Measurements from ENCODE around the gene PER1.

The PER1 gene

GRCh38 chr17:8138672-8139371 is 13.4 kb downstream of the PER1 start:
- TF ChIP-seq CTCF (IDR thresholded peaks at IDR 0.05; ENCODE audit: low read depth, low read length): peak; percentile 73
- H3K4me3 ChIP-seq (ENCODE audit: low read depth, low read length): peak overlapping the region; percentile 65
- H3K9me3 ChIP-seq: no peaks in the 10 kb centered on the region
- H3K4me1 ChIP-seq: no peaks in the 10 kb centered on the region
- DNase-seq: peak; percentile 86
- no peaks in the 10 kb centered on the region for H3K27me3 ChIP-seq
- no peaks in the 10 kb centered on the region; the same call in none of the 2 replicates for H3K36me3 ChIP-seq

GRCh38 chr17:8138374-8138671 is 13.9 kb downstream of the PER1 start:
- H3K4me3 ChIP-seq (ENCODE audit: low read depth, low read length): peak overlapping the region; percentile 65
- no peaks in the 10 kb centered on the region for H3K4me1 ChIP-seq
- no peaks in the 10 kb centered on the region for H3K9me3 ChIP-seq
- H3K36me3 ChIP-seq: no peaks in the 10 kb centered on the region; the same call in none of the 2 replicates
- no peak for DNase-seq
- no peak for TF ChIP-seq CTCF (IDR thresholded peaks at IDR 0.05; ENCODE audit: low read depth, low read length)
- H3K27me3 ChIP-seq: no peaks in the 10 kb centered on the region

GRCh38 chr17:8137645-8138373 is 14.4 kb downstream of the PER1 start:
- no peak for TF ChIP-seq CTCF (IDR thresholded peaks at IDR 0.05; ENCODE audit: low read depth, low read length)
- H3K4me1 ChIP-seq: no peaks in the 10 kb centered on the region
- H3K36me3 ChIP-seq: no peaks in the 10 kb centered on the region; the same call in none of the 2 replicates
- peak overlapping the region; percentile 65 for H3K4me3 ChIP-seq (ENCODE audit: low read depth, low read length)
- no peak for DNase-seq
- no peaks in the 10 kb centered on the region for H3K9me3 ChIP-seq
- H3K27me3 ChIP-seq: no peaks in the 10 kb centered on the region

- no peaks in the 10 kb centered on the region for H3K27me3 ChIP-seq
- no peaks in the 10 kb centered on the region for H3K9me3 ChIP-seq
- DNase-seq: no peak
- H3K4me3 ChIP-seq (ENCODE audit: low read depth, low read length): no peak overlapping the region
- H3K36me3 ChIP-seq: no peaks in the 10 kb centered on the region
- TF ChIP-seq CTCF (IDR thresholded peaks at IDR 0.05; ENCODE audit: low read depth, low read length): no peak
- no peaks in the 10 kb centered on the region for H3K4me1 ChIP-seq
Observed at GRCh38 chr17:8133941-8134340, 18.3 kb downstream of the PER1 start.

- no peaks in the 10 kb centered on the region for H3K36me3 ChIP-seq
- H3K4me3 ChIP-seq (ENCODE audit: low read depth, low read length): no peak overlapping the region
- no peak for TF ChIP-seq CTCF (IDR thresholded peaks at IDR 0.05; ENCODE audit: low read depth, low read length)
- DNase-seq: no peak
- H3K4me1 ChIP-seq: no peaks in the 10 kb centered on the region
- no peaks in the 10 kb centered on the region for H3K27me3 ChIP-seq
- H3K9me3 ChIP-seq: no peaks in the 10 kb centered on the region
Observed at GRCh38 chr17:8133399-8133798, 18.8 kb downstream of the PER1 start.

- Histone ChIP-seq H3K4me3 (ENCODE audit: low read depth, low read length) (no peak overlapping the region), H3K36me3 (no peaks in the 10 kb centered on the region), H3K9me3 (no peaks in the 10 kb centered on the region), H3K4me1 (no peaks in the 10 kb centered on the region), H3K27me3 (no peaks in the 10 kb centered on the region)
- TF ChIP-seq CTCF (IDR thresholded peaks at IDR 0.05; ENCODE audit: low read depth, low read length): no peak
- DNase-seq: no peak
Observed at GRCh38 chr17:8131844-8132441, 20.3 kb downstream of the PER1 start.

Measured in BE2C (cell line).